SIG-M5 (cell line): ENCODE data around the gene PLOD3.
"Not testable (repeated sequence)": the region's sequence is repeated elsewhere in the genome, so short reads cannot be mapped to it uniquely, and the experiment has no call there.

Experiments
- DNase-seq: peaks from one replicate; lab custom pipeline; 2025; lab: John Stamatoyannopoulos, UW

PLOD3 gene

GRCh38 chr7:101212014-101212413 lies 5.4 kb downstream of the PLOD3 start:
- DNase-seq, result no peak

GRCh38 chr7:101211501-101211900 lies 5.9 kb downstream of the PLOD3 start:
- DNase-seq, result no peak

GRCh38 chr7:101210143-101210542 lies 7.2 kb downstream of the PLOD3 start:
- no peak for DNase-seq

GRCh38 chr7:101208794-101209193 lies 8.6 kb downstream of the PLOD3 start:
- DNase-seq, result no peak

- DNase-seq, result no peak
These were observed 9.9 kb downstream of the PLOD3 start for GRCh38 chr7:101207459-101207858.

GRCh38 chr7:101206665-101207042 lies 10.7 kb downstream of the PLOD3 start:
- DNase-seq, result no peak

GRCh38 chr7:101205901-101206664 lies 11.3 kb downstream of the PLOD3 start:
- no peak for DNase-seq

- not testable (repeated sequence) for DNase-seq
These were observed 13.3 kb downstream of the PLOD3 start for GRCh38 chr7:101203740-101204738.

- no peak for DNase-seq
These were observed 14.8 kb downstream of the PLOD3 start for GRCh38 chr7:101202603-101202918.

GRCh38 chr7:101201695-101202602 lies 15.4 kb downstream of the PLOD3 start:
- DNase-seq, result no peak

GRCh38 chr7:101200862-101201599 lies 16.4 kb downstream of the PLOD3 start, which contains the start of gene MOGAT3:
Gene MOGAT3, minus strand, starts transcription at chr7:101201036. Its CDS starts 182 bp downstream, at chr7:101200854.
- DNase-seq, result no peak

GRCh38 chr7:101200504-101200861 lies 16.9 kb downstream of the PLOD3 start:
- DNase-seq, result no peak

- DNase-seq, result not testable (repeated sequence)
These were observed 17.9 kb downstream of the PLOD3 start for GRCh38 chr7:101199522-101199921.

- no peak for DNase-seq
These were observed 18.9 kb downstream of the PLOD3 start for GRCh38 chr7:101198476-101198875.

GRCh38 chr7:101197991-101198390 lies 19.4 kb downstream of the PLOD3 start:
- DNase-seq, result no peak

- DNase-seq, result no peak
These were observed 21.5 kb downstream of the PLOD3 start for GRCh38 chr7:101195884-101196283.

- DNase-seq, result no peak
These were observed 28.3 kb downstream of the PLOD3 start for GRCh38 chr7:101189109-101189508.

- DNase-seq, result peak; percentile 76
These were observed 30.4 kb downstream of the PLOD3 start for GRCh38 chr7:101186844-101187428.

GRCh38 chr7:101186194-101186593 lies 31.2 kb downstream of the PLOD3 start:
- DNase-seq, result no peak

- no peak for DNase-seq
These were observed 32.0 kb downstream of the PLOD3 start for GRCh38 chr7:101185258-101185839.
